ENCODE data around the gene SRPRB.

Gene SRPRB

DNA sequence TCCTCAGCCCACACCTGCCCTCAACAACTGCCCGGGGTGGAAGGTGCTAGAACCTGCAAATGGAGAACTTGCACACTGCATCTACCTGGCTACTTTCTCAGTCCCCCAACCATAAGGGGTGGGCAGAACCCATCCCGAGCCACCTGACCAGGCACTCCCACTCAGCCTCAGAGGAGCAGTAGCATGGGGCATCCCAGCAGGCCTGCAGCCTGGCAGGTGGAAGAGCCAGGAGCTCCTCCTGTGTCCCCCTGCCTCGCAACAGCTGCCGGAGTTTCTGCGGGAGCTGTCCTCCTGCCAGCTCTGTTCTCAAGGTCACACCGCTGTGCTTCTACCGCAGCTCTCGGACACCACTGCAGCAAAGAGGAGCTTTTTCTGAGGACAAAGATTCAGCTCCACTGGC is 62.6 kb downstream of the SRPRB start:
- POLR2A ChIA-PET = no interaction called here
- no peak for DNase-seq (ENCODE audit: extremely low spot score)

GRCh38 chr3:133868758-133869475 is 63.3 kb downstream of the SRPRB start:
- DNase-seq (ENCODE audit: extremely low spot score) = no peak
- ChIA-PET POLR2A (no interaction called here), CTCF (interaction anchor here (0.6 kb wide), 1 partner anchor 21 kb away, joined by 3 read pairs; no protein-coding TSS in a partner anchor)
- TF ChIP-seq FOXM1 (IDR thresholded peaks at IDR 0.05; ENCODE audit: borderline replicate concordance) (no peak), SP1 (IDR thresholded peaks at IDR 0.05) (no peak), TARDBP (IDR thresholded peaks at IDR 0.05) (no peak), LEF1 (IDR thresholded peaks at IDR 0.05; ENCODE audit: borderline replicate concordance) (no peak), NFRKB (IDR thresholded peaks at IDR 0.05) (no peak), PKNOX1 (IDR thresholded peaks at IDR 0.05) (no peak), BHLHE40 (IDR thresholded peaks at IDR 0.05; ENCODE audit: borderline replicate concordance) (no peak)

More for the DNA sequence above, 62.6 kb downstream of the SRPRB start:
- no peak for TF ChIP-seq FOXM1 (IDR thresholded peaks at IDR 0.05; ENCODE audit: borderline replicate concordance)
- no peak for TF ChIP-seq ELF4 (IDR thresholded peaks at IDR 0.05)
- no peak for TF ChIP-seq HDGF (IDR thresholded peaks at IDR 0.05; ENCODE audit: borderline replicate concordance)
- no peak for TF ChIP-seq L3MBTL2 (conservative IDR thresholded peaks at IDR 0.05)
- no peak for TF ChIP-seq ARNT (IDR thresholded peaks at IDR 0.05)
- no peak for TF ChIP-seq FOXK2 (IDR thresholded peaks at IDR 0.05)
- TF ChIP-seq LEF1 (IDR thresholded peaks at IDR 0.05; ENCODE audit: borderline replicate concordance) = no peak
- no peak for TF ChIP-seq NFRKB (IDR thresholded peaks at IDR 0.05)
- TF ChIP-seq BHLHE40 (IDR thresholded peaks at IDR 0.05; ENCODE audit: borderline replicate concordance) = no peak
- no peak for TF ChIP-seq TARDBP (IDR thresholded peaks at IDR 0.05)
- TF ChIP-seq SUZ12 (IDR thresholded peaks at IDR 0.05) = no peak
- TF ChIP-seq ZNF384 (IDR thresholded peaks at IDR 0.05) = no peak
- no peak for TF ChIP-seq CTBP1 (IDR thresholded peaks at IDR 0.05; ENCODE audit: borderline replicate concordance)
- TF ChIP-seq SP1 (IDR thresholded peaks at IDR 0.05) = no peak
- TF ChIP-seq FOXA1 (IDR thresholded peaks at IDR 0.05) = no peak
- no peak for TF ChIP-seq PKNOX1 (IDR thresholded peaks at IDR 0.05)
- CTCF ChIA-PET = no interaction called here

DNA sequence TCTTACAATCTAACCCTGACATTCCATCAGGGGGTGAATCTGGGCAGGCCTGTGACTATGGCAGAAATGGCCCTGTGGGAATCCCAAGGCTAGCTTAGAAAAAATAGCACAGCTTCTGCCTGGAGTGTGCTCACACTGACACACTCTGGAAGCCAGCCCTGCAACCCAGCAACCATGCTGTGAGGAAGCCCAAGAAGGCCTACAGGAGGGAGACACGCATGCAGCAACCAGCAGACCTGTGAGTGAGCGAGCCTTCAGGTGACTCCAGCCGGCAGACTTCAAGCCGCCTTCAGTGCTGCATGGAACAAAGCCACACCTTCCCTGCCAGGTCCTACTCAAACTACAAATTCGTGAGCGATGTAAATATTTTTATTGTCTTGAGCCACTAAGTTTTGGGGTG is 64.0 kb downstream of the SRPRB start:
- CTCF ChIA-PET = interaction anchor here (0.6 kb wide), 1 partner anchor 20 kb away, joined by 3 read pairs; no protein-coding TSS in a partner anchor
- no peak for TF ChIP-seq ELF4 (IDR thresholded peaks at IDR 0.05)
- TF ChIP-seq FOXA1 (IDR thresholded peaks at IDR 0.05) = no peak
- no peak for TF ChIP-seq BHLHE40 (IDR thresholded peaks at IDR 0.05; ENCODE audit: borderline replicate concordance)
- TF ChIP-seq FOXM1 (IDR thresholded peaks at IDR 0.05; ENCODE audit: borderline replicate concordance) = no peak
- no peak for DNase-seq (ENCODE audit: extremely low spot score)
- POLR2A ChIA-PET = no interaction called here

- CTCF ChIA-PET = no interaction called here
- POLR2A ChIA-PET = no interaction called here
- no peak for TF ChIP-seq LEF1 (IDR thresholded peaks at IDR 0.05; ENCODE audit: borderline replicate concordance)
- no peak for TF ChIP-seq CTBP1 (IDR thresholded peaks at IDR 0.05; ENCODE audit: borderline replicate concordance)
- no peak for TF ChIP-seq ARNT (IDR thresholded peaks at IDR 0.05)
- no peak for TF ChIP-seq ELF4 (IDR thresholded peaks at IDR 0.05)
- no peak for TF ChIP-seq TARDBP (IDR thresholded peaks at IDR 0.05)
- TF ChIP-seq FOXK2 (IDR thresholded peaks at IDR 0.05) = no peak
- no peak for TF ChIP-seq FOXA1 (IDR thresholded peaks at IDR 0.05)
- DNase-seq (ENCODE audit: extremely low spot score) = no peak
These were observed 65.2 kb downstream of the SRPRB start for GRCh38 chr3:133870822-133871221.
